Right ventricle myocardium superior (tissue), 1 donor: ENCODE data around the gene C5orf15. TPM values are rescaled to one million over a fixed set of nuclear protein-coding genes. Genes with fewer than 3 reads are reported as not detected.
"Not testable (repeated sequence)": the region's sequence is repeated elsewhere in the genome, so short reads cannot be mapped to it uniquely, and the experiment has no call there.

Source experiments
- ATAC-seq: fragments of 200-7000 bp; cut with Tn5 transposase; one replicate; pipeline ENCODE4 v1.9.1; 2020; ENCODE audit warnings: mild to moderate bottlenecking; ENCODE audit not compliant: poor library complexity
- DNase-seq: peaks from one replicate; pipeline ENCODE4 v3.0.0-alpha.2; 2020
- intact Hi-C: fragments of 100-400 bp; cut with DNase I; formaldehyde crosslinking; loops from one replicate; pipeline ENCODE4 v1.11.2; 2022
- total RNA-seq: library from RNA; stranded (reverse); fragmentation: NEBNext Ultra II Directional; extraction: Animal tissue kit (Norgen Biotek cat#: 25700); gene quantifications from one replicate; pipeline ENCODE4 v1.2.1, GENCODE V29; 2021
- donor health status: DM: no; HTN: yes; CAD: no; lungs with severe emphysema.

Gene C5orf15
- total RNA-seq, 1 donor from 2014 or later = 34.8 TPM

GRCh38 chr5:133945568-133945967, 22.9 kb downstream of the C5orf15 start:
- ATAC-seq = no peak

GRCh38 chr5:133944263-133945185, 23.9 kb downstream of the C5orf15 start:
- ATAC-seq (peak; percentile 70), DNase-seq (no peak)
- intact Hi-C loops = loop anchor here (10.0 kb wide), 1 partner anchor 520 kb away; no protein-coding TSS in a partner anchor

More at GRCh38 chr5:133945568-133945967, 22.9 kb downstream of the C5orf15 start:
- no peak for DNase-seq
- intact Hi-C loops = loop anchor here (10.0 kb wide), 1 partner anchor 521 kb away; no protein-coding TSS in a partner anchor

GRCh38 chr5:133943475-133943817, 25.0 kb downstream of the C5orf15 start:
- intact Hi-C loops = loop anchor here (10.0 kb wide), 1 partner anchor 519 kb away; no protein-coding TSS in a partner anchor
- ATAC-seq = no peak
- DNase-seq = no peak

- DNase-seq (no peak), ATAC-seq (peak; percentile 58)
- intact Hi-C loops = loop anchor here (10.0 kb wide), 1 partner anchor 518 kb away; no protein-coding TSS in a partner anchor
Observed at GRCh38 chr5:133942614-133943474, 25.6 kb downstream of the C5orf15 start.

- intact Hi-C loops = loop anchor here (10.0 kb wide), 1 partner anchor 517 kb away; no protein-coding TSS in a partner anchor
- no peak for ATAC-seq
Observed at GRCh38 chr5:133941456-133942196, 26.8 kb downstream of the C5orf15 start.

GRCh38 chr5:133939668-133940067, 28.8 kb downstream of the C5orf15 start:
- DNase-seq = no peak
- no peak for ATAC-seq
- intact Hi-C loops = loop anchor here (10.0 kb wide), 1 partner anchor 515 kb away; no protein-coding TSS in a partner anchor

More at GRCh38 chr5:133941456-133942196, 26.8 kb downstream of the C5orf15 start:
- no peak for DNase-seq

GRCh38 chr5:133938929-133939328, 29.5 kb downstream of the C5orf15 start:
- intact Hi-C loops = no loop called here
- no peak for ATAC-seq

GRCh38 chr5:133938039-133938821, 30.2 kb downstream of the C5orf15 start:
- intact Hi-C loops = no loop called here
- DNase-seq = no peak
- ATAC-seq = no peak

More at GRCh38 chr5:133938929-133939328, 29.5 kb downstream of the C5orf15 start:
- no peak for DNase-seq

- DNase-seq, intact Hi-C loops, ATAC-seq: not testable (repeated sequence)
Observed at GRCh38 chr5:133937628-133938027, 30.8 kb downstream of the C5orf15 start.

- intact Hi-C loops = no loop called here
- DNase-seq (no peak), ATAC-seq (no peak)
Observed at GRCh38 chr5:133936651-133937015, 31.8 kb downstream of the C5orf15 start.

GRCh38 chr5:133935991-133936650, 32.3 kb downstream of the C5orf15 start:
- intact Hi-C loops = not testable (repeated sequence)

GRCh38 chr5:133935667-133935940, 32.8 kb downstream of the C5orf15 start:
- intact Hi-C loops = no loop called here
- ATAC-seq (no peak), DNase-seq (no peak)

More at GRCh38 chr5:133935991-133936650, 32.3 kb downstream of the C5orf15 start:
- not testable (repeated sequence) for ATAC-seq, DNase-seq

GRCh38 chr5:133934822-133935666, 33.4 kb downstream of the C5orf15 start:
- DNase-seq (no peak), ATAC-seq (no peak)
- intact Hi-C loops = no loop called here

- intact Hi-C loops = no loop called here
- DNase-seq = no peak
- ATAC-seq = no peak
Observed at GRCh38 chr5:133934311-133934710, 34.1 kb downstream of the C5orf15 start.

GRCh38 chr5:133933670-133934295, 34.6 kb downstream of the C5orf15 start:
- ATAC-seq (no peak), DNase-seq (no peak)
- intact Hi-C loops = no loop called here

- DNase-seq (no peak), ATAC-seq (no peak)
- intact Hi-C loops = no loop called here
Observed at GRCh38 chr5:133933169-133933509, 35.3 kb downstream of the C5orf15 start.
